GM12878 (cell line): ENCODE results near the gene CSH2. TPM values are rescaled to one million over a fixed set of nuclear protein-coding genes. Genes with fewer than 3 reads are reported as not detected.

ENCODE experiments used
- ATAC-seq: fragments of 200-7000 bp; cut with Tn5 transposase; 3 replicates; pipeline ENCODE4 v1.9.1; 2020; ENCODE audit warnings: mild to moderate bottlenecking, moderate library complexity
- BruUV-seq: library from RNA; stranded (reverse); fragments of 400-500 nt; replicated peaks from 2 replicates; lab custom pipeline; 2021; lab: Mats Ljungman, UMichigan
- CTCF ChIA-PET: fragments of 300-600 bp; sonication (Branson Sonifier 250); formaldehyde crosslinking; extraction: SDS; loops from one replicate; lab custom pipeline; 2021; ENCODE audit warnings: inconsistent platforms; lab: Yijun Ruan, JAX
- POLR2A ChIA-PET: fragments of 350-600 bp; formaldehyde crosslinking; extraction: SDS; loops from one replicate; lab custom pipeline; 2021; ENCODE audit warnings: inconsistent platforms; lab: Charles Lee
- RAD21 ChIA-PET: fragments of 300-600 bp; sonication (Branson Sonifier 250); formaldehyde crosslinking; loops from one replicate; lab custom pipeline; 2023; ENCODE audit warnings: antibody characterized with exemption; ENCODE audit not compliant: unreplicated experiment; lab: Charles Lee
- SMC1A ChIA-PET: fragments of 300-600 bp; sonication (Branson Sonifier 250); formaldehyde crosslinking; loops from one replicate; lab custom pipeline; 2023; ENCODE audit not compliant: unreplicated experiment, uncharacterized antibody; lab: Charles Lee
- DNase-seq: peaks from one replicate; pipeline ENCODE4 v3.0.0-alpha.2; 2011; ENCODE audit warnings: low read depth, low spot score
- FAIRE-seq: peaks from 3 replicates; lab custom pipeline; 2011; peaks lifted over from hg19 to GRCh38; lab: Jason Lieb, UNC
- H2AFZ ChIP-seq: 2 replicates; pipeline ENCODE4 v1.6.0; 2011; ENCODE audit warnings: low read depth, low read length, control low read depth; ENCODE audit not compliant: control insufficient read depth
- H3K27ac ChIP-seq: 2 replicates; pipeline ENCODE4 v1.5.1; 2011; ENCODE audit warnings: control low read depth; ENCODE audit not compliant: control insufficient read depth, insufficient read depth
- H3K27me3 ChIP-seq, 2 experiments: replicated peaks in 1 of 2; 2 replicates each; pipeline versions ENCODE4 v1.6.0 to v1.6.1; 2011; ENCODE audit warnings: low read length in 1 of 2; ENCODE audit not compliant: control insufficient read depth in 2 of 2, insufficient read depth in 2 of 2
- H3K36me3 ChIP-seq, 2 experiments: 2 replicates each; pipeline ENCODE4 v1.5.1; 2011; ENCODE audit warnings: low read length in 1 of 2; ENCODE audit not compliant: control insufficient read depth in 2 of 2, insufficient read depth in 2 of 2
- H3K4me1 ChIP-seq: 2 replicates; pipeline ENCODE4 v1.6.1; 2011; ENCODE audit warnings: mild to moderate bottlenecking, low read length, moderate library complexity, mixed read lengths; ENCODE audit not compliant: control insufficient read depth, insufficient read depth
- H3K4me2 ChIP-seq: 2 replicates; pipeline ENCODE4 v1.6.0; 2011; ENCODE audit warnings: control low read depth; ENCODE audit not compliant: control insufficient read depth, insufficient read depth
- H3K4me3 ChIP-seq: fragments of 200-600 bp; sonication (generic); 2 replicates; pipeline ENCODE4 v1.5.1; 2016
- H3K79me2 ChIP-seq: 2 replicates; pipeline ENCODE4 v1.6.0; 2011; ENCODE audit warnings: low read length; ENCODE audit not compliant: control insufficient read depth, insufficient read depth
- H3K9ac ChIP-seq: 2 replicates; pipeline ENCODE4 v1.8.0; 2011; ENCODE audit warnings: low read length, control low read depth, mixed read lengths; ENCODE audit not compliant: control insufficient read depth, insufficient read depth
- H3K9me3 ChIP-seq: replicated peaks from 3 replicates; pipeline ENCODE4 v1.5.1; 2011; ENCODE audit warnings: mild to moderate bottlenecking, low read length; ENCODE audit not compliant: control insufficient read depth, insufficient read depth
- H4K20me1 ChIP-seq: 2 replicates; pipeline ENCODE4 v1.6.0; 2011; ENCODE audit not compliant: control insufficient read depth, insufficient read depth
- CTCF ChIP-seq, 3 experiments: IDR thresholded peaks in 2 of 3; conservative IDR thresholded peaks in 1 of 3; 2 replicates each; pipeline ENCODE4 v1.5.1; 2011; ENCODE audit warnings: low read depth in 3 of 3, low read length in 3 of 3, mild to moderate bottlenecking in 3 of 3, control low read depth in 2 of 3, moderate library complexity in 2 of 3, inconsistent platforms in 1 of 3, mixed read lengths in 1 of 3; ENCODE audit not compliant: control insufficient read depth in 2 of 3, insufficient read depth in 1 of 3; ENCODE audit errors: extremely low read depth in 1 of 3
- E2F4 ChIP-seq: IDR thresholded peaks from 2 replicates; pipeline ENCODE4 v1.6.1; 2012; ENCODE audit warnings: low read depth, low read length, improper control_type of control experiment
- EZH2 ChIP-seq: IDR thresholded peaks from 2 replicates; pipeline ENCODE4 v1.6.1; 2012; ENCODE audit warnings: low read depth, mild to moderate bottlenecking, control low read depth, inconsistent platforms, low read length, borderline replicate concordance; ENCODE audit not compliant: control insufficient read depth
- RAD21 ChIP-seq: IDR thresholded peaks from 2 replicates; pipeline ENCODE4 v1.6.1; 2011; ENCODE audit warnings: mild to moderate bottlenecking, low read depth, low read length, moderate library complexity; ENCODE audit not compliant: insufficient read depth
- SMC3 ChIP-seq: IDR thresholded peaks from 2 replicates; pipeline ENCODE4 v1.6.1; 2011; ENCODE audit warnings: low read length, improper control_type of control experiment, borderline replicate concordance
- SUZ12 ChIP-seq: fragments of 200-600 bp; sonication (generic); IDR thresholded peaks from one replicate; pipeline ENCODE4 v1.6.1; 2018; ENCODE audit warnings: antibody characterized with exemption, mild to moderate bottlenecking; ENCODE audit not compliant: unreplicated experiment
- WGBS: methylation state at CpG from one replicate; pipeline ENCODE4 v1.1.6; 2016; ENCODE audit warnings: low lambda C conversion rate; ENCODE audit not compliant: insufficient replicate concordance, insufficient coverage; ENCODE audit errors: missing lambda C conversion rate; 5-methylcytosine and 5-hydroxymethylcytosine counted together
- in situ Hi-C: fragments of 300-500 bp; cut with MboI; formaldehyde crosslinking; loops from 9 replicates; pipeline ENCODE4 v1.14.3; 2018; ENCODE audit warnings: mixed read lengths
- intact Hi-C: fragments of 100-400 bp; cut with micrococcal nuclease; formaldehyde crosslinking; loops from one replicate; pipeline ENCODE4 v1.14.2; 2022; ENCODE audit not compliant: unreplicated experiment
- polyA plus RNA-seq, 11 experiments: library from polyadenylated mRNA; depleted of rRNA in 4 of 11; unstranded in 6 of 11; stranded (reverse) in 5 of 11; fragments of >200 nt; fragmentation: Nextera tagmentation in 4 of 11; fragmentation: Illumina TruSeq in 1 of 11; extraction: Ambion mirVana in 4 of 11; extraction: Trizol in 1 of 11; gene quantifications; 1 replicate in 1 of 11; 2 replicates in 10 of 11; pipeline versions ENCODE4 v1.2.1 to v1.2.3, GENCODE V29; 2011 to 2016; ENCODE audit warnings: inconsistent platforms in 2 of 11, missing spikeins in 2 of 11, low read depth in 1 of 11
- total RNA-seq, 4 experiments: library from RNA; depleted of rRNA in 3 of 4; stranded (reverse); fragments of >200 nt in 3 of 4; fragmentation: Illumina TruSeq in 1 of 4; extraction: Trizol in 1 of 4; gene quantifications; 2 replicates each; pipeline versions ENCODE4 v1.2.1 to v1.2.3, GENCODE V29; 2013 to 2021

The CSH2 gene
- total and polyA plus RNA-seq, 10 of the 15 experiments (the other 5 are each of a cell fraction or from before 2014, with no cell fraction given): not detected

GRCh38 chr17:63914471-63914870 is 41.0 kb upstream of the CSH2 start:
- intact Hi-C loops (no loop called here), in situ Hi-C loops (no loop called here)
- WGBS: 97% methylated on average over 7 of the region's 7 CpGs
- POLR2A ChIA-PET: no interaction called here
- CTCF ChIA-PET: interaction anchor here (0.6 to 17.4 kb wide), 6 partner anchors 12 to 377 kb away, joined by 3 to 481 read pairs (median 260); partner anchors contain the start of genes ERN1 and ICAM2
- FAIRE-seq (no peak), DNase-seq (no peak), ATAC-seq (no peak)
- RAD21 ChIA-PET: interaction anchor here (2.4 to 9.2 kb wide), 3 partner anchors 32 to 219 kb away, joined by 12 to 288 read pairs (median 15); no protein-coding TSS in a partner anchor
- SMC1A ChIA-PET: interaction anchor here (1.7 to 14.0 kb wide), 5 partner anchors 32 to 219 kb away, joined by 4 to 248 read pairs (median 15); no protein-coding TSS in a partner anchor
- Histone ChIP-seq H3K27me3 (peaks cover 0 to 2% of the 10 kb centered on the region in 2 experiments; a peak in 2 of 4 replicates), H4K20me1 (no peaks in the 10 kb centered on the region), H3K27ac (no peak overlapping the region), H3K9ac (no peak overlapping the region), H3K4me1 (peaks cover 7% of the 10 kb centered on the region), H3K36me3 (no peaks in the 10 kb centered on the region), H2AFZ (no peak overlapping the region), H3K79me2 (no peaks in the 10 kb centered on the region), H3K4me2 (no peak overlapping the region), H3K4me3 (no peak overlapping the region), H3K9me3 (no peaks in the 10 kb centered on the region)
- BruUV-seq: no TSS peak
- no peak for TF ChIP-seq EZH2

GRCh38 chr17:63911657-63912100 is 38.2 kb upstream of the CSH2 start:
- Histone ChIP-seq H2AFZ (no peak overlapping the region), H3K4me1 (peaks cover 5% of the 10 kb centered on the region), H3K4me3 (no peak overlapping the region), H3K4me2 (no peak overlapping the region), H3K79me2 (no peaks in the 10 kb centered on the region), H3K27ac (no peak overlapping the region), H3K9ac (no peak overlapping the region), H3K27me3 (peaks cover 0 to 2% of the 10 kb centered on the region in 2 experiments; a peak in 2 of 4 replicates), H3K9me3 (no peaks in the 10 kb centered on the region), H4K20me1 (no peaks in the 10 kb centered on the region), H3K36me3 (no peaks in the 10 kb centered on the region)
- SMC1A ChIA-PET: interaction anchor here (0.5 to 2.6 kb wide), 14 partner anchors 8 to 222 kb away, joined by 3 to 18 read pairs (median 4); partner anchors contain the start of gene ICAM2
- POLR2A ChIA-PET: no interaction called here
- no peak for TF ChIP-seq SUZ12
- peak; percentile 68 for TF ChIP-seq RAD21
- TF ChIP-seq CTCF (IDR thresholded peaks at IDR 0.05 in 2 of 3, conservative IDR thresholded peaks at IDR 0.05 in 1 of 3; ENCODE audit: control insufficient read depth in 2 of 3, extremely low read depth in 1 of 3, insufficient read depth in 1 of 3, low read depth in 3 of 3, low read length in 3 of 3): peak; percentile 58 to 79 (median 66)
- TF ChIP-seq E2F4: no peak
- peak; percentile 33; the same call in 1 of the 2 replicates for TF ChIP-seq SMC3
- CTCF ChIA-PET: interaction anchor here (0.7 to 17.4 kb wide), 23 partner anchors 8 to 371 kb away, joined by 3 to 481 read pairs (median 6); partner anchors contain the start of genes CD79B, ERN1 and ICAM2
- ATAC-seq (peak; percentile 78), FAIRE-seq (no peak), DNase-seq (no peak)
- RAD21 ChIA-PET: interaction anchor here (0.6 to 4.4 kb wide), 16 partner anchors 10 to 370 kb away, joined by 3 to 34 read pairs (median 4); partner anchors contain the start of gene ICAM2
- in situ Hi-C loops (no loop called here), intact Hi-C loops (loop anchor here (2.0 kb wide), 1 partner anchor 221 kb away; no protein-coding TSS in a partner anchor)
- BruUV-seq: no TSS peak
- 57% methylated on average over 7 of the region's 8 CpGs for WGBS
